ENCODE measurements around the gene ALDH18A1. TPM values are rescaled to one million over a fixed set of nuclear protein-coding genes. Genes with fewer than 3 reads are reported as not detected.

ALDH18A1 gene
- total RNA-seq, 2 donors from 2014 or later = 153 to 235 TPM

- no peak overlapping the region for H3K4me3 ChIP-seq
- no peak overlapping the region for H3K9ac ChIP-seq (ENCODE audit: low read depth in 2 of 2, low read length in 2 of 2)
- intact Hi-C loops (cut with DNase I) = no loop called here
- DNase-seq = no peak
- no peaks in the 10 kb centered on the region for H3K9me3 ChIP-seq
- H3K27me3 ChIP-seq = no peaks in the 10 kb centered on the region
- no peak overlapping the region for H3K27ac ChIP-seq
- TF ChIP-seq CTCF (IDR thresholded peaks at IDR 0.05) = no peak
- H3K36me3 ChIP-seq = no peaks in the 10 kb centered on the region
- no peaks in the 10 kb centered on the region for H3K4me1 ChIP-seq
Observed at GRCh38 chr10:95573527-95573926, 83.0 kb downstream of the ALDH18A1 start.

- Histone ChIP-seq H3K4me1 (no peaks in the 10 kb centered on the region), H3K9me3 (no peaks in the 10 kb centered on the region), H3K9ac (ENCODE audit: low read depth in 2 of 2, low read length in 2 of 2) (no peak overlapping the region), H3K36me3 (no peaks in the 10 kb centered on the region), H3K4me3 (no peak overlapping the region), H3K27me3 (no peaks in the 10 kb centered on the region), H3K27ac (no peak overlapping the region)
- no peak for TF ChIP-seq CTCF (IDR thresholded peaks at IDR 0.05)
- intact Hi-C loops (cut with DNase I) = no loop called here
- no peak for DNase-seq
Observed at GRCh38 chr10:95572131-95572820, 84.2 kb downstream of the ALDH18A1 start.

- DNase-seq = no peak
- Histone ChIP-seq H3K4me1 (no peaks in the 10 kb centered on the region), H3K4me3 (no peak overlapping the region), H3K9ac (ENCODE audit: low read depth in 2 of 2, low read length in 2 of 2) (no peak overlapping the region), H3K27ac (no peak overlapping the region), H3K36me3 (no peaks in the 10 kb centered on the region), H3K27me3 (no peaks in the 10 kb centered on the region), H3K9me3 (no peaks in the 10 kb centered on the region)
- TF ChIP-seq CTCF (IDR thresholded peaks at IDR 0.05) = no peak
- intact Hi-C loops (cut with DNase I) = no loop called here
Observed at GRCh38 chr10:95571390-95571789, 85.1 kb downstream of the ALDH18A1 start.

DNA sequence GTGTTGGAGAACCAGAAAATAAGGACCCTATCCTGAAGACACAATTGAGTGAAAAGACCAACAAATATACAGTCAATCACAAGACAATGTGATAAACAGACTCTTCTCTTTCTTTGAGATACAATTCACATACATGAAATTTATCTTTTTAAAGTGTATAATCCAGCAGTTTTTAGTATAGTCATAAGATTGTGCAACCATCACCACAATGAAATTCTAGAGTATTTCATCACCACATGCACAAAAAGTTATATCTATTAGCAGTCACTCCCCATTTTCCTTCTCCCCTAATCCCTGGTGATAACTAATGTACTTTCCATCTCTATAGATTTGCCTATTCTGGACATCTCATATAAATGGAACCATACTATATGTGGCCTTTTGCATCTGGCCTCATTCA lies 87.1 kb downstream of the ALDH18A1 start:
- Histone ChIP-seq H3K4me3 (no peak overlapping the region), H3K4me1 (no peaks in the 10 kb centered on the region), H3K9me3 (no peaks in the 10 kb centered on the region), H3K27ac (no peak overlapping the region), H3K9ac (ENCODE audit: low read depth in 2 of 2, low read length in 2 of 2) (no peak overlapping the region), H3K36me3 (no peaks in the 10 kb centered on the region), H3K27me3 (no peaks in the 10 kb centered on the region)
- intact Hi-C loops (cut with DNase I) = no loop called here
- no peak for TF ChIP-seq CTCF (IDR thresholded peaks at IDR 0.05)
- no peak for DNase-seq

DNA sequence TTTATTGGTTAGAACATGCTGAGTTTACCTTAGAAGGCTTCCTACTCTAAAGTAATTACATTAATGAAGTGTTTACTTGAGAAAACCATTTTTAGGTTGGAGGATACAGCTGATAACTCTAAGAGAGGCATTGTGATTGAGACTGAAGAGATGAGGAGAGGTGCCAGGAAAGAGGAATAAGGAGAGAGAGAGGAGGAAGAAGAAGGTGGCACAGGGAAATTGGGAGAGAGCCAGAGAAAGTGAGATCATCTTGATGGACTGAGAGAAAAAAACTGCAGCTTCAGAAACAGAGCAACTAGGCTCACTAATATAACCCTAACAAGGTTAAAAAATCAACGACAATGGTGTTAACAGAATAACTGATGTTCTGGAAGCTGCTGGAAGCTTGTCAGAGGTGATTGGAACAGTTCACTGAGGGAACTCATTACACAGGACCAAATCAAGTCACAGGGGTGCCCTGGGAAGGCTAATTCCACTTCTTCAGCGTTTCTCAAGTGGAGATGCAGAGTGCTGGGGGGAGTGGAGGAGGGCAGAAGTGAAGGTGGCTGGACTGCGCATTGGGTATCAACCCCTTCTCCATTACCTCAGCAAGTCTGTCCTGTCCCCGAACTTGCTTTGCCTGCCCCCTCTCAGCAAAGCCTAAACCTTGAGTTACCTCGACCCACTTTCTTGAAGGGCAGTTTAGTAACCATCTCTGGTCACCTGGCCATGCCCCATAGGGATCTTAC lies 88.4 kb downstream of the ALDH18A1 start:
- Histone ChIP-seq H3K4me3 (no peak overlapping the region), H3K9ac (ENCODE audit: low read depth in 2 of 2, low read length in 2 of 2) (peak overlapping the region in 1 of 2 donors; percentile 21), H3K9me3 (no peaks in the 10 kb centered on the region), H3K36me3 (no peaks in the 10 kb centered on the region), H3K27ac (no peak overlapping the region), H3K27me3 (no peaks in the 10 kb centered on the region), H3K4me1 (no peaks in the 10 kb centered on the region)
- TF ChIP-seq CTCF (IDR thresholded peaks at IDR 0.05) = no peak
- intact Hi-C loops (cut with DNase I) = no loop called here
- no peak for DNase-seq
